Mammary epithelial cell (primary cell): Measurements from ENCODE around the gene TECPR1.

Experiments used
- EZH2 ChIP-seq: IDR thresholded peaks from 2 replicates; pipeline ENCODE4 v1.6.1; 2012; ENCODE audit warnings: low read length, inconsistent platforms, borderline replicate concordance
- TF ChIP-seq, protein P1 (sequence below), 2 donors: IDR thresholded peaks in 1 of 2; conservative IDR thresholded peaks in 1 of 2; 2 replicates each; pipeline ENCODE4 v1.5.1; 2011 to 2012; ENCODE audit warnings: inconsistent platforms in 2 of 2, low read length in 2 of 2, mild to moderate bottlenecking in 2 of 2, control low read depth in 1 of 2, low read depth in 1 of 2; ENCODE audit not compliant: insufficient read depth in 1 of 2; ENCODE audit errors: extremely low read depth in 1 of 2

DNA sequence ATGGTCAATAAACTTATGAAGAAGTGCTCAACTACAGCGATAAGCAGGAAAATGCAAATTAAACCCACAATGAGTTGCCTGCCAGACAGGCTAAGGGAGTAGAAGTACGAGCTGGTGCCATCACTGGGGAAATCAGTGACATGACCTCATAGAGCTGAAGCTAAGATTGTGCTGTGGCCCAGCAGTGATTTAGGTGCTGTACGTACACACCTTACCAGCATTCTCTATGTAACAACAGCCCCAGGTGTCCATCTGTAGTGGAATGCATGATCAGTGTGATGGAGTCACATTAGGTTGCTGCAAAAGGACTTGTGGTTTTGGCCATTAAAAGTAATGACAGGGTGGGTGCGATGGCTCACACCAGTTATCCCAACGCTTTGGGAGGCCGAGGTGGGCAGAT lies 5.7 kb upstream of the TECPR1 start:
- TF ChIP-seq, protein P1, sequence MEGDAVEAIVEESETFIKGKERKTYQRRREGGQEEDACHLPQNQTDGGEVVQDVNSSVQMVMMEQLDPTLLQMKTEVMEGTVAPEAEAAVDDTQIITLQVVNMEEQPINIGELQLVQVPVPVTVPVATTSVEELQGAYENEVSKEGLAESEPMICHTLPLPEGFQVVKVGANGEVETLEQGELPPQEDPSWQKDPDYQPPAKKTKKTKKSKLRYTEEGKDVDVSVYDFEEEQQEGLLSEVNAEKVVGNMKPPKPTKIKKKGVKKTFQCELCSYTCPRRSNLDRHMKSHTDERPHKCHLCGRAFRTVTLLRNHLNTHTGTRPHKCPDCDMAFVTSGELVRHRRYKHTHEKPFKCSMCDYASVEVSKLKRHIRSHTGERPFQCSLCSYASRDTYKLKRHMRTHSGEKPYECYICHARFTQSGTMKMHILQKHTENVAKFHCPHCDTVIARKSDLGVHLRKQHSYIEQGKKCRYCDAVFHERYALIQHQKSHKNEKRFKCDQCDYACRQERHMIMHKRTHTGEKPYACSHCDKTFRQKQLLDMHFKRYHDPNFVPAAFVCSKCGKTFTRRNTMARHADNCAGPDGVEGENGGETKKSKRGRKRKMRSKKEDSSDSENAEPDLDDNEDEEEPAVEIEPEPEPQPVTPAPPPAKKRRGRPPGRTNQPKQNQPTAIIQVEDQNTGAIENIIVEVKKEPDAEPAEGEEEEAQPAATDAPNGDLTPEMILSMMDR (conservative IDR thresholded peaks at IDR 0.05 in 1 of 2, IDR thresholded peaks at IDR 0.05 in 1 of 2; ENCODE audit: extremely low read depth in 1 of 2, insufficient read depth in 1 of 2, low read depth in 1 of 2, low read length in 2 of 2), result no peak
- TF ChIP-seq EZH2, result no peak
